ENCODE results near the gene ERP27.

DNA sequence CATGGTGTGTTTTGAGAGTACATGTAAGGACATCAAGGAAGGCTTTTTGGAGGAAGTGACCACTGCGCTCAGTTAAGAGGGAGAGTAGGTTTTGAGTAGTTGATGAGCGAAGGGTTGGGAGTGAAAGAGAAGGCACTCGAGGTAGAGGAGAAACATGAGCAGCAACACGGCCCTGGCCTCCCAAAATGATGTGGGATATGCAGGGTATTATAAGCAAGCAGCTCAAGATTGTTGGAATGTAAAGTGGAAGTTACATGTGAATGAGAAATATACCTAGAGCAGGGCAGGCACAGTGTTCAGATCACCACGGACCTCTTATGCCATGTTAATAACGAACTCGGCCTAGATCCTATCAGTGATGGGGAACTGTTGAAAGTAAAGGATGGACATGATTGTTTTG lies 25.2 kb upstream of the ERP27 start:
- TF ChIP-seq, protein P1, sequence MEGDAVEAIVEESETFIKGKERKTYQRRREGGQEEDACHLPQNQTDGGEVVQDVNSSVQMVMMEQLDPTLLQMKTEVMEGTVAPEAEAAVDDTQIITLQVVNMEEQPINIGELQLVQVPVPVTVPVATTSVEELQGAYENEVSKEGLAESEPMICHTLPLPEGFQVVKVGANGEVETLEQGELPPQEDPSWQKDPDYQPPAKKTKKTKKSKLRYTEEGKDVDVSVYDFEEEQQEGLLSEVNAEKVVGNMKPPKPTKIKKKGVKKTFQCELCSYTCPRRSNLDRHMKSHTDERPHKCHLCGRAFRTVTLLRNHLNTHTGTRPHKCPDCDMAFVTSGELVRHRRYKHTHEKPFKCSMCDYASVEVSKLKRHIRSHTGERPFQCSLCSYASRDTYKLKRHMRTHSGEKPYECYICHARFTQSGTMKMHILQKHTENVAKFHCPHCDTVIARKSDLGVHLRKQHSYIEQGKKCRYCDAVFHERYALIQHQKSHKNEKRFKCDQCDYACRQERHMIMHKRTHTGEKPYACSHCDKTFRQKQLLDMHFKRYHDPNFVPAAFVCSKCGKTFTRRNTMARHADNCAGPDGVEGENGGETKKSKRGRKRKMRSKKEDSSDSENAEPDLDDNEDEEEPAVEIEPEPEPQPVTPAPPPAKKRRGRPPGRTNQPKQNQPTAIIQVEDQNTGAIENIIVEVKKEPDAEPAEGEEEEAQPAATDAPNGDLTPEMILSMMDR (IDR thresholded peaks at IDR 0.05; ENCODE audit: extremely low read depth in 1 of 2, insufficient read depth in 1 of 2, low read depth in 1 of 2, low read length in 2 of 2), result no peak
- TF ChIP-seq, protein P2, sequence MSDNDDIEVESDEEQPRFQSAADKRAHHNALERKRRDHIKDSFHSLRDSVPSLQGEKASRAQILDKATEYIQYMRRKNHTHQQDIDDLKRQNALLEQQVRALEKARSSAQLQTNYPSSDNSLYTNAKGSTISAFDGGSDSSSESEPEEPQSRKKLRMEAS (IDR thresholded peaks at IDR 0.05; ENCODE audit: insufficient read depth, insufficient read length), result no peak
- no peak for TF ChIP-seq EZH2 (IDR thresholded peaks at IDR 0.05; ENCODE audit: borderline replicate concordance, low read depth, low read length, severe bottlenecking)
- TF ChIP-seq POLR2A (IDR thresholded peaks at IDR 0.05; ENCODE audit: low read depth, low read length), result no peak
- TF ChIP-seq POLR2AphosphoS5 (IDR thresholded peaks at IDR 0.05; ENCODE audit: insufficient read depth, low read depth, low read length), result no peak
- TF ChIP-seq GATA2 (IDR thresholded peaks at IDR 0.05; ENCODE audit: insufficient read depth, insufficient read length, low read depth, low read length), result no peak
- no peak for TF ChIP-seq JUN (IDR thresholded peaks at IDR 0.05; ENCODE audit: borderline replicate concordance, insufficient read depth, insufficient read length, low read depth)
- TF ChIP-seq MYC (IDR thresholded peaks at IDR 0.05; ENCODE audit: low read depth, low read length), result no peak
- TF ChIP-seq FOS (IDR thresholded peaks at IDR 0.05; ENCODE audit: borderline replicate concordance, insufficient read depth, low read length), result no peak
